Activated CD4-positive, alpha-beta T cell treated with anti-CD3 and anti-CD28 coated beads, Interleukin-2, amount 10 ng/mL, durations not matched to agents 7 days and 5 days (primary cell): ENCODE results near the gene OXCT1. TPM values are rescaled to one million over a fixed set of nuclear protein-coding genes. Genes with fewer than 3 reads are reported as not detected.
"Not testable (repeated sequence)": the region's sequence is repeated elsewhere in the genome, so short reads cannot be mapped to it uniquely, and the experiment has no call there.

Experiments
- CTCF ChIA-PET: fragments of 350-600 bp; sonication (Branson Sonifier 250); formaldehyde crosslinking; loops from one replicate; lab custom pipeline; 2021; ENCODE audit warnings: antibody characterized with exemption; lab: Charles Lee
- POLR2A ChIA-PET: fragments of 350-600 bp; sonication (Branson Sonifier 250); formaldehyde crosslinking; loops from one replicate; lab custom pipeline; 2021; ENCODE audit warnings: antibody characterized with exemption; lab: Charles Lee
- DNase-seq: peaks from one replicate; pipeline ENCODE4 v3.0.0-alpha.2; 2020
- H3K27ac Mint-ChIP-seq: one replicate; pipeline ENCODE4 v1.8.0; 2021; ENCODE audit warnings: mild to moderate bottlenecking, moderate library complexity, mixed read lengths
- H3K27me3 Mint-ChIP-seq: one replicate; pipeline ENCODE4 v1.8.0; 2021; ENCODE audit warnings: mixed read lengths
- H3K36me3 Mint-ChIP-seq: one replicate; pipeline ENCODE4 v1.8.0; 2021; ENCODE audit warnings: low read depth, mixed read lengths
- H3K4me1 Mint-ChIP-seq: one replicate; pipeline ENCODE4 v1.8.0; 2021; ENCODE audit warnings: mixed read lengths
- H3K4me3 Mint-ChIP-seq: one replicate; pipeline ENCODE4 v1.8.0; 2021; ENCODE audit warnings: mild to moderate bottlenecking, moderate library complexity, mixed read lengths
- H3K9me3 Mint-ChIP-seq: one replicate; pipeline ENCODE4 v1.8.0; 2021; ENCODE audit warnings: mixed read lengths
- total RNA-seq, 2 experiments: library from RNA; stranded (reverse); gene quantifications; one replicate each; pipeline ENCODE4 v1.2.3, GENCODE V29; 2021

Gene OXCT1
- total RNA-seq, 2 experiments from 2014 or later, result 58.7 to 59.9 TPM

DNA sequence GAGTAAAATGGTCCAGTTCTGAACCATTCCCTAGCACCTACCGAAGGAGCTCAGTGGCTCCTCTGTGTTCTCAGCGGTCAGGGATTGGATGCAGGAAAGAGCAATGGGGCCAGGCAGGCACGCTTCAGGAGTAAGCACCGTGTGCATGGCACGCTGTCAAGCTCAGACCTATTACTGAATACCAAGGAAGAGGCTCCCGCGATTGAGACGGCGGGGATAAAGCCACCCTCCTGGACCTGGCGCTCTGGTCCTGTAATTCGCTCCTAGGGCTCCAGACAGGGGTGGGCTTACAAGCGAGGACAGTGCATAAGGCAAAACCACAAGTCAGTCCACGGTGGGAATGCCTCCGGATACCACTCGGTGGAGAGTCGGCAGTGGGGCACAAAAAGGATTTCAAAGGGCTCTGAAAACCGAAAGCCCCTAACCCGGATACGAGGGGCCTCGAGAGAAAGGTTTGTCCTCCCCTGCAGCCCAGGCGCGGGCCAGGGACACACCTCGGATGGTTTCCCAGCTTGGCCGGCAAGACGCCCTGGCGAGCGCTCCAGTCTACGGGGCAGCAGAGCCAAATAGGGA lies 988 bp downstream of the OXCT1 start:
- no peaks in the 10 kb centered on the region for H3K9me3 Mint-ChIP-seq
- peak; percentile 21 for DNase-seq
- CTCF ChIA-PET, result interaction anchor here (0.9 to 1.0 kb wide), 2 partner anchors 13 to 26 kb away, joined by 3 read pairs; no protein-coding TSS in a partner anchor
- peak overlapping the region; percentile 94 for H3K27ac Mint-ChIP-seq
- POLR2A ChIA-PET, result interaction anchor here (0.7 to 1.0 kb wide), 2 partner anchors 33 to 35 kb away, joined by 3 to 4 read pairs; partner anchors contain the start of gene RIMOC1
- H3K4me3 Mint-ChIP-seq, result peak overlapping the region; percentile 89
- peaks cover 24% of the 10 kb centered on the region for H3K36me3 Mint-ChIP-seq
- no peaks in the 10 kb centered on the region for H3K27me3 Mint-ChIP-seq
- peaks cover 50% of the 10 kb centered on the region for H3K4me1 Mint-ChIP-seq

DNA sequence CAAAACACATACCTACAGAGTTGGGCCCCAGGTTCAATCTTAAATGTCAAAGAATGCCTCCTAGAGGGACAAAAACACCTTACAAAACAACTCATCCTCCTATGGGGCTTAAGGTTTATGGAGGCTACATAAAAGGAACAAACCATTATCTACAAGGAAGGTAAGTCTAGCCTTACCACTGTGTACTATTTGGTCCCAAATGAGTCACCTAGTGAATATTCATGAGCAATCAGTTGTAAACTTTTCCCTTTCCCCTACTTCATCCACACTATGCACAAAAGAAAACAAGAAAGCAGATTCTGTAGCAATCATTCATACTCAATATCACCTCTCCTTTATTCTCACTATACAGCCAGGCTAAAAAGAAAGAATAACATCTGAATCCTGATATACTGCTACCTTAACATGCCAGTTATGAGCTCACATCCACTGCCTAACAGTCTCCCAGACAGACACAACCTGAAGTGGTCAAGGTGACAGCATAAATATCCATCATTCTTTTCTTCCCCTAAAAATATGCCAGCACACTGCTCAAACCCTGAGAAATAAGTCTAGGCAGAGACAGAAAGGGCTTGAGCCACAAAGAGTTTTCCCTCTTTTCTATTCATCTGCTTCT lies 6.2 kb downstream of the OXCT1 start:
- POLR2A ChIA-PET, result no interaction called here
- no peaks in the 10 kb centered on the region for H3K27me3 Mint-ChIP-seq
- H3K4me1 Mint-ChIP-seq, result peaks cover 54% of the 10 kb centered on the region
- H3K36me3 Mint-ChIP-seq, result peaks cover 38% of the 10 kb centered on the region
- CTCF ChIA-PET, result no interaction called here
- H3K9me3 Mint-ChIP-seq, result no peaks in the 10 kb centered on the region
- DNase-seq, result no peak
- H3K4me3 Mint-ChIP-seq, result no peak overlapping the region
- peak overlapping the region; percentile 5 for H3K27ac Mint-ChIP-seq

DNA sequence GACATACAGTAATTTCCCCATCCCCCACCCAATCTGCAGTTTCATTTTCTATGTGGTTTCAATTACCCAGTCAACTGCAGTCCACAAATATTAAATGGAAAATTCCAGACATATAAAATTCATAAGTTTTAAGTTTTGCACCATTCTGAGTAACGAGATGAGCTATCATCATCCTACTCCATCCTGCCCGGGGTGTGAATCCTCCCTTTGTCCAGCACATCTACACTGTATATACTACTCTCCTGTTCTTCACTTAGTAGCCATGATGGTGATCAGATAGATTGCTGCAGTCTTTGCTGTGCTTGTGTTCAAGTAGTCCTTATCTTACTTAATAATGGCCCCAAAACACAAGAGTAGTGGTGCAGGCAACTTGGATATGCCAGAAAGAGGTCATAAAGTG lies 11.3 kb downstream of the OXCT1 start:
- H3K4me3 Mint-ChIP-seq, result no peak overlapping the region
- peaks cover 19% of the 10 kb centered on the region for H3K4me1 Mint-ChIP-seq
- no peak for DNase-seq
- H3K27ac Mint-ChIP-seq, result no peak overlapping the region
- CTCF ChIA-PET, result interaction anchor here (1.1 to 1.2 kb wide), 3 partner anchors 9 to 199 kb away, joined by 3 to 4 read pairs (median 3); partner anchors contain the start of gene FBXO4
- no peaks in the 10 kb centered on the region for H3K9me3 Mint-ChIP-seq
- no peaks in the 10 kb centered on the region for H3K27me3 Mint-ChIP-seq
- POLR2A ChIA-PET, result interaction anchor here (0.7 kb wide), 1 partner anchor 52 kb away, joined by 3 read pairs; no protein-coding TSS in a partner anchor
- peaks cover 24% of the 10 kb centered on the region for H3K36me3 Mint-ChIP-seq

DNA sequence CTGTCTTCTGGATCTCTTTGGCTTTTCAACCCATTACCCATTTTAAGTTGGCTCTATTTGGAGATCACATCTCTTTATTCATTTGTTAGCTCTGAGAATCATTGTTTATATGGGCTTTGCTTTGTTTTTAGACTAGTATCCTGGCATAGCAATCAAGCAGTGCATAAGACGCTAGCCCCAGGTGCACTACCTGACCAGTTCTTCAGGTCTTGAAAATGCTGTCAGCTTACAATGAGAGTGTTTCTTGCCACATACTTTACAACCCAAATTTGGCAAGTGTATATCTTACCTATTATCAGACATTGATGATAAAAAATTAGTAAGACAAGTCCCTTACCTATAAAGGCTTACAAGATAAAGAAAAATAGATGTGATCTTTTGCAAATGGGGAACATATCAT lies 12.2 kb downstream of the OXCT1 start:
- no peaks in the 10 kb centered on the region for H3K27me3 Mint-ChIP-seq
- DNase-seq, result no peak
- CTCF ChIA-PET, result no interaction called here
- no peak overlapping the region for H3K4me3 Mint-ChIP-seq
- POLR2A ChIA-PET, result interaction anchor here (0.7 kb wide), 1 partner anchor 53 kb away, joined by 3 read pairs; no protein-coding TSS in a partner anchor
- H3K9me3 Mint-ChIP-seq, result no peaks in the 10 kb centered on the region
- H3K4me1 Mint-ChIP-seq, result peaks cover 14% of the 10 kb centered on the region
- peaks cover 30% of the 10 kb centered on the region for H3K36me3 Mint-ChIP-seq
- H3K27ac Mint-ChIP-seq, result no peak overlapping the region

DNA sequence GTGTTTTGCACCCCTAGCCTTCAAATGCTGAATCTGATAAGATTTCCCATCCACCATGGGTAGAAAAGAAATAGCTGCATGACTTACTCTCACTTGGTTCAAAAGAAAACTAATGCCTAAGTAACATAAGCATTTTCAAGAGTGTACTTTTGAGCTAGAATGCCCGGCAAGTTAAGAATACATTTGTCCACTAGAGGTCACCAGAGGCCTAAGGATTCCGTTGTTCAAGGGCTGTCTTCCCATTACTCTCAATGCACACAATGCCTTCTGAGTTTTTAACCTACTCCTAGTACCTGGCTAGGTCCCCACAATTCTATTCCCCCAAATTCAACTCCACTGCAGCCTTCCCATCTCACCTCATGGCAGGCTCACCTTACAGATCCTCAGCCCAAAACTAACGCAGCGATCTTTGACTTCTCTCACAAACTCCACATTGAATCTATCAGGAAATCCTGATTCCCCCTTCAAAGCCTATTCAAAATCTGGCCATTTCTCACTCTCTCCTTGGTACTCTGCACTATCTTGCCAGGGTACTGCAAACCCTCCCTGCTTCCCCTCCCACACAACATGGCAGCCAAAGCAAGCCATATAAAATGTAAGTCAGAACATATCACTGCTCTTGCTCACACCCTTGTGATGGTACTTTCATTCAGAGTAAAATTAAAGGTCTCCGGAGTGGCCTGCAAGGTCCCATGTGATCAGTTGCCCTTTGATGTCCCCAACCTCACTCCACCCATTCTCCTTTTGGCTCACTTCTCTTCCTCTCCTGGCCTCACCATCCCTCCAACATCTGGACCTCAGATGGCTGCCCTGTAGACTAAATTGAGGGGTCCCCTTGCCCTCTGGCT lies 13.4 kb downstream of the OXCT1 start:
- Mint-ChIP-seq H3K27me3 (no peaks in the 10 kb centered on the region), H3K36me3 (peaks cover 34% of the 10 kb centered on the region), H3K27ac (no peak overlapping the region), H3K9me3 (no peaks in the 10 kb centered on the region), H3K4me3 (no peak overlapping the region), H3K4me1 (peaks cover 14% of the 10 kb centered on the region)
- ChIA-PET POLR2A (no interaction called here), CTCF (interaction anchor here (0.6 to 3.4 kb wide), 10 partner anchors 9 to 1033 kb away, joined by 3 to 24 read pairs (median 4); no protein-coding TSS in a partner anchor)
- DNase-seq, result peak; percentile 76

DNA sequence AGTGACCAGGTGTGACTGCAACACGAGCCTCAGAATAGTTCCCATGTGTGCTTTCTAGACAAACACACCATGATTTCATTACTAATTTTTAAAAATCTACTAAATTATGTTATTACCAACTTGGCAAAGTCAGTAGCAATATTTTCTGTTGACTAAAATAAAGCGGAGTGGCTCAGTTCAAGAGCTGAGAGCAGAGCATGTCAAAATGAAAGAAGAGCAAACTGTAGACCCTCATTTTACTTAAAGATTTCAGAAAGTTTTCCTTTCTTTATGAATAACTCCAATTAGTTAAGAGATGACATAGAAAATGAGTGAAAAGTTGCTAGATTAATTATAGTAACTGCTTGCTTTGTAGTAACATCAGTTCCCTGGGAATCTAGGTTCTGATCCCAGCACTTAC lies 17.9 kb downstream of the OXCT1 start:
- DNase-seq, result no peak
- ChIA-PET POLR2A (no interaction called here), CTCF (interaction anchor here (1.5 to 2.0 kb wide), 2 partner anchors 12 to 205 kb away, joined by 4 read pairs; no protein-coding TSS in a partner anchor)
- Mint-ChIP-seq H3K36me3 (peaks cover 46% of the 10 kb centered on the region), H3K27me3 (no peaks in the 10 kb centered on the region), H3K4me1 (peaks cover 2% of the 10 kb centered on the region), H3K9me3 (peaks cover 6% of the 10 kb centered on the region), H3K4me3 (no peak overlapping the region), H3K27ac (no peak overlapping the region)

DNA sequence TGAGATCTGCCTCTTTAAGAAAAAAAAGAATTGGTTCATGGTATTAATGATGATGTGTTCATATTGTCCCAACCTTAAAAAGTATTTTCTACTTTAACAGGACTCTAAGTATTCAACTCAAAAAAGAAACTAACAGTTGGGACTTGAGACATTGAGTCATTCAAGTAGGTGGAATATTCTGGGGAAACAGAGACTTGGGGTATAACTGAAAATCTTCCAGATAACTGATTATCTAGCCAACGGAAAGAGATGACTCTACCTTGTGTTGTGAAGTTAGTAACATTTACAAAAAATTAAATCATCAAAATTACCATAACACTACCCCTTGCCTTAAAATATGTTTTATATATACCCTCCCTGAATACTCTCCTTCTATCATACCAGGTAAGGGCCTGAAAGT lies 19.1 kb downstream of the OXCT1 start:
- no peak overlapping the region for H3K4me3 Mint-ChIP-seq
- no peaks in the 10 kb centered on the region for H3K27me3 Mint-ChIP-seq
- H3K4me1 Mint-ChIP-seq, result peaks cover 2% of the 10 kb centered on the region
- H3K36me3 Mint-ChIP-seq, result peaks cover 51% of the 10 kb centered on the region
- ChIA-PET CTCF (interaction anchor here (1.0 kb wide), 1 partner anchor 206 kb away, joined by 3 read pairs; no protein-coding TSS in a partner anchor), POLR2A (no interaction called here)
- H3K9me3 Mint-ChIP-seq, result peaks cover 6% of the 10 kb centered on the region
- H3K27ac Mint-ChIP-seq, result no peak overlapping the region
- no peak for DNase-seq

DNA sequence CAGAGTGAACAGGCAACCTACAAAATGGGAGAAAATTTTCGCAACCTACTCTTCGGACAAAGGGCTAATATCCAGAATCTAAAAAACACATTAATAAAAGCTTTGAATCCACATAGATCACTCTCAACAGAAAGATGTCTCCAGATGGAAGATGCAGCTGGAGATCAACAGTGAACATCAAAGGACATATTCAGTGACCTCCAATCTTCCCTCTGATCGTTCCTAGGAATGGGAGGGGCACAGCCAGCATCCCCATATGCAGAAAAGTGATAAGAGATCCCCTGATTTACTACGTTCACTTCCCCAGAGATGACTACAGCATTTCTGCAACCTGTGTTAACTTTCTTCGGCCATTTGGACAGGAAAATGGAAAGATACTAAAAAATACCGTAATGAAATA lies 21.2 kb downstream of the OXCT1 start:
- POLR2A ChIA-PET, result no interaction called here
- Mint-ChIP-seq H3K4me1 (peaks cover 2% of the 10 kb centered on the region), H3K9me3 (peaks cover 6% of the 10 kb centered on the region), H3K27ac (no peak overlapping the region), H3K36me3 (peaks cover 50% of the 10 kb centered on the region), H3K4me3 (no peak overlapping the region), H3K27me3 (no peaks in the 10 kb centered on the region)
- DNase-seq, result no peak
- CTCF ChIA-PET, result no interaction called here

DNA sequence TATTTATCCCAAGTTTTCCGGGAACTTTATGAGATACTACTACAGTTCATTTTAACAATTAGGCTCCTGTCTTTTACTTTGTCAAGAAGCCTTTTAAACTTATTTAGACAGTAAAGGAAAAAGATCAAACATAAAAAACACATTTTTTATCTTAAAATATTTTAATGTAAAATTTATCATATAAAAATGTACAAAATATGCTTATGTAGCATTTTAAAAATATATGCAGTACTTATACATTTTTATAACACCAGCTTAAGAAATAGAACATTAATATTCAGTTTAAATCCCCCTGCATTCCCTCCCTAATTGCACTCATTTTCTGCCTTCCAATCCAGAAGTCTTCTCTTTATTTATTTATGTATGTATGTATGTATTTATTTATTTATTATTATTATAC lies 24.5 kb downstream of the OXCT1 start:
- H3K4me1 Mint-ChIP-seq, H3K27ac Mint-ChIP-seq, POLR2A ChIA-PET, DNase-seq, H3K27me3 Mint-ChIP-seq, H3K4me3 Mint-ChIP-seq, H3K9me3 Mint-ChIP-seq: not testable (repeated sequence)
- H3K36me3 Mint-ChIP-seq, result peaks cover 33% of the 10 kb centered on the region
- CTCF ChIA-PET, result interaction anchor here (0.6 kb wide), 1 partner anchor 1057 kb away, joined by 4 read pairs; no protein-coding TSS in a partner anchor

DNA sequence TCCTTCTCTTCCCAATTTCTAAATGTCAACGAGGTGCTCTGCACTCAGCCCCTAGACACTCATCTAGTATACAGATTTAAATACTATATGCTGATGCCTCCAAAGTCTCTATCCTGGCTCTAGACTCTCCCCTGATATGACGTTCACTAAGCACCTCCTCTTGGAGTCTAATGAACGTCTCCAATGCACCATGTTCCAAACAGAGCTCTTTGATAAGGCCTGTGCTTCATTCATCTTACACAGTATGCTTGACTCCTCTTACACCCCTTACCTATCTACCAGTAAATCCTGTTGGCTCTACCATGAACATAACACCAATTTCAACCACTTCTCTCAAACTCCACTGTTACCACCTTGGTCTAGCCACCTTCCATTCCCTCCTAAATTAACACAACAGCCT lies 25.7 kb downstream of the OXCT1 start:
- CTCF ChIA-PET, result interaction anchor here (0.6 to 1.9 kb wide), 3 partner anchors 12 to 75 kb away, joined by 3 to 7 read pairs (median 4); no protein-coding TSS in a partner anchor
- H3K4me1 Mint-ChIP-seq, result no peaks in the 10 kb centered on the region

DNA sequence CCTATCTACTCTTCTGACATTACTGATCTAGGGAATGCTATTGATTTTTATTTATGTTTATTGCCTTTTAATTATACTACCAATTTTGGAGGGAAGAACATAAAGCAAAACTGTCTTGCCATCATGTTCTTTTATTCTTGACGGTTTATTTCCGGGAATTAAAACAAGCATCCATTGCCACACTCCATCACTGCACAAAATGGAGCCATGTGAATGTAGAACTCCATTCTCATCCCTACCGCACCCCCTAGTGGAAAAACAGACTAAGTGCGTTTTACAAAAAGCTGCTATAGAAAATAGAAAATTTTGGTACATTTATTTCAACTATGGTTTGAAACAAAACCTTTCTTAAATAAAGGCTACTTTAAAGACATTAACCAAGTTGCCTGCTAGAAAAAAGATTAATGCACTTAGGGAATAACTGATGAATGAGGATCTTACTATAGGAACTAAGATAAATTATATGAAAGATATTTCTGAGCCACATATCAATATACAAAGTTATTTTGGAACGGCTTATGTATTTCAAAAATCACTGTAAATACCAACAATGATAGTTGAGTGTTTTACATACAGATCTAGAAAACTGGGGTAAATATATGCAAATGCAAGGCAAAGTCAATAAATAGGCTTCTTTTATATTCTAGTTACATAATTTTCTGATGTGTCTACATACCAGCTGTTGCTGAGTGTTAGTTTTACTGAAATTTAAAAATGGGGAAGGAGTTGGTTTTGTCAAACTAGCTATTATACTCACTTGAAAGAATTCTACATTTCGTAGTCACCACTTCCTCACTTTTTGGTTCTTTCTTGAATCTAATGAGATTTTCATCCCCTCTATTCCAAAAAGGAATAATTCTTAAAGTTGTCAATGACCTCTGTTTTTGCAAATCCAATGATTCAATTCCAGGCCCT lies 26.5 kb downstream of the OXCT1 start:
- H3K4me3 Mint-ChIP-seq, result no peak overlapping the region
- DNase-seq, result peak; percentile 59
- no peaks in the 10 kb centered on the region for H3K27me3 Mint-ChIP-seq
- ChIA-PET CTCF (interaction anchor here (0.6 to 1.9 kb wide), 5 partner anchors 11 to 23 kb away, joined by 3 to 7 read pairs (median 4); no protein-coding TSS in a partner anchor), POLR2A (no interaction called here)
- H3K9me3 Mint-ChIP-seq, result no peaks in the 10 kb centered on the region
- no peak overlapping the region for H3K27ac Mint-ChIP-seq
- no peaks in the 10 kb centered on the region for H3K4me1 Mint-ChIP-seq
- H3K36me3 Mint-ChIP-seq, result peaks cover 28% of the 10 kb centered on the region

More for the DNA sequence above, 25.7 kb downstream of the OXCT1 start:
- Mint-ChIP-seq H3K27me3 (no peaks in the 10 kb centered on the region), H3K27ac (no peak overlapping the region), H3K4me3 (no peak overlapping the region), H3K9me3 (peaks cover 3% of the 10 kb centered on the region), H3K36me3 (peaks cover 28% of the 10 kb centered on the region)
- no peak for DNase-seq
- POLR2A ChIA-PET, result no interaction called here
